Renal cortex interstitium (tissue), 11 donors: ENCODE results near the gene MSLN. TPM values are rescaled to one million over a fixed set of nuclear protein-coding genes. Genes with fewer than 3 reads are reported as not detected.
"Not testable (repeated sequence)": the region's sequence is repeated elsewhere in the genome, so short reads cannot be mapped to it uniquely, and the experiment has no call there.

Experiments used
- DNase-seq, 11 donors: peaks; one replicate each; pipeline ENCODE4 v3.0.0-alpha.2; 2013; ENCODE audit warnings: low read depth in 9 of 11, low spot score in 4 of 11; ENCODE audit errors: extremely low read depth in 1 of 11
- polyA plus RNA-seq, 3 donors: library from polyadenylated mRNA; unstranded; fragments of 120-200 nt; gene quantifications; one replicate each; pipeline ENCODE4 v1.2.1, GENCODE V29; 2013; ENCODE audit not compliant: insufficient read length in 3 of 3

The MSLN gene
- polyA plus RNA-seq, 3 donors = 12.7 to 36.0 (median 18.1) TPM

GRCh38 chr16:766008-766819 is 5.7 kb downstream of the MSLN start:
- no peak for DNase-seq

GRCh38 chr16:766820-767640 is 6.5 kb downstream of the MSLN start:
- DNase-seq = no peak

- no peak for DNase-seq
Observed at GRCh38 chr16:767743-768235, 7.3 kb downstream of the MSLN start.

GRCh38 chr16:768428-768827 is 7.9 kb downstream of the MSLN start:
- DNase-seq = no peak

GRCh38 chr16:769184-769784 is 8.8 kb downstream of the MSLN start:
- no peak for DNase-seq

GRCh38 chr16:769934-770333 is 9.4 kb downstream of the MSLN start:
- DNase-seq = no peak

- DNase-seq = no peak
Observed at GRCh38 chr16:770411-770810, 9.9 kb downstream of the MSLN start.

GRCh38 chr16:772959-773358 is 12.4 kb downstream of the MSLN start:
- no peak for DNase-seq

GRCh38 chr16:774086-775001 is 13.8 kb downstream of the MSLN start:
- no peak for DNase-seq

GRCh38 chr16:775236-775796 is 14.8 kb downstream of the MSLN start:
- DNase-seq = no peak

GRCh38 chr16:776298-776697 is 15.8 kb downstream of the MSLN start:
- not testable (repeated sequence) for DNase-seq

GRCh38 chr16:776824-777223 is 16.3 kb downstream of the MSLN start:
- DNase-seq = no peak

- no peak for DNase-seq
Observed at GRCh38 chr16:777826-778225, 17.3 kb downstream of the MSLN start.

- no peak for DNase-seq
Observed at GRCh38 chr16:778447-778846, 17.9 kb downstream of the MSLN start.

GRCh38 chr16:778909-779527 is 18.5 kb downstream of the MSLN start:
- no peak for DNase-seq

- no peak for DNase-seq
Observed at GRCh38 chr16:779561-779960, 19.0 kb downstream of the MSLN start.

GRCh38 chr16:780296-780695 is 19.8 kb downstream of the MSLN start:
- DNase-seq = no peak

GRCh38 chr16:781346-782010 is 20.9 kb downstream of the MSLN start:
- DNase-seq = no peak
